BJ (cell line): ENCODE results near the gene CCDC186. TPM values are rescaled to one million over a fixed set of nuclear protein-coding genes. Genes with fewer than 3 reads are reported as not detected.

Experiments
- CTCF ChIA-PET: fragments of 350-600 bp; formaldehyde crosslinking; extraction: SDS; loops from one replicate; lab custom pipeline; 2021; ENCODE audit warnings: antibody characterized with exemption, inconsistent platforms; lab: Yijun Ruan, JAX
- POLR2A ChIA-PET: fragments of 300-600 bp; sonication (Branson Sonifier 250); formaldehyde crosslinking; extraction: SDS; loops from one replicate; lab custom pipeline; 2021; ENCODE audit warnings: antibody characterized with exemption; lab: Charles Lee
- DNase-seq: peaks from one replicate; pipeline ENCODE4 v3.0.0-alpha.2; 2011; ENCODE audit warnings: low read depth
- H3K27me3 ChIP-seq: 2 replicates; pipeline ENCODE4 v1.6.0; 2011; ENCODE audit warnings: low read length; ENCODE audit not compliant: control insufficient read depth, insufficient read depth
- H3K36me3 ChIP-seq: 2 replicates; pipeline ENCODE4 v1.5.1; 2011; ENCODE audit warnings: low read length; ENCODE audit not compliant: control insufficient read depth, insufficient read depth
- H3K4me3 ChIP-seq: 2 replicates; pipeline ENCODE4 v1.5.1; 2011; ENCODE audit warnings: low read depth, mild to moderate bottlenecking, control low read depth, low read length
- polyA plus RNA-seq: library from polyadenylated mRNA; depleted of rRNA; stranded (reverse); fragments of >200 nt; gene quantifications from 2 replicates; pipeline ENCODE4 v1.2.3, GENCODE V29; 2011
- TF ChIP-seq, protein P1 (sequence below): IDR thresholded peaks from 2 replicates; pipeline ENCODE4 v1.5.1; 2011; ENCODE audit warnings: low read depth, mild to moderate bottlenecking, control low read depth, inconsistent platforms, low read length, moderate library complexity; ENCODE audit not compliant: insufficient read depth

The CCDC186 gene
- polyA plus RNA-seq, 1 experiment: 2.2 TPM

DNA sequence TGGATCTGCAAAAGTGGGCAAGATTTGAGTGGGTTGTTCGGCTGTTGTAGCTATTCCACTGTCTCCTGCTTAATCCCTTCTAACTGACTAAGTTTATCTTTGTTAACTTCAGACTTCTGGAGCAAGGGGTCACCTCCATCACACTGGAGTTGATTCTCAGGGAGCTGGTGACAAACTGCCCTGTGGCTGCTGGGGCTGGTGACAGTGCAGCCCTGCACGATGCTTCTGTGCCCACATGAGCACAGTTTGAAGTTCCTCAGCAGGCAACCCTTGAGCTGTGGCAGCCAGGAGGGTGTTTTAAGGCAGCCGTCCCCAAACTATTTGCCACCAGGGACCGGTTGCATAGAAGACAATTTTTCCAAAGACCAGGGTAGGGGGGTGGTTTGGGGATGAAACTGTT lies 89.8 kb downstream of the CCDC186 start:
- CTCF ChIA-PET: no interaction called here
- no peak for DNase-seq
- POLR2A ChIA-PET: interaction anchor here (0.6 kb wide), 1 partner anchor 14 kb away, joined by 3 read pairs; no protein-coding TSS in a partner anchor

DNA sequence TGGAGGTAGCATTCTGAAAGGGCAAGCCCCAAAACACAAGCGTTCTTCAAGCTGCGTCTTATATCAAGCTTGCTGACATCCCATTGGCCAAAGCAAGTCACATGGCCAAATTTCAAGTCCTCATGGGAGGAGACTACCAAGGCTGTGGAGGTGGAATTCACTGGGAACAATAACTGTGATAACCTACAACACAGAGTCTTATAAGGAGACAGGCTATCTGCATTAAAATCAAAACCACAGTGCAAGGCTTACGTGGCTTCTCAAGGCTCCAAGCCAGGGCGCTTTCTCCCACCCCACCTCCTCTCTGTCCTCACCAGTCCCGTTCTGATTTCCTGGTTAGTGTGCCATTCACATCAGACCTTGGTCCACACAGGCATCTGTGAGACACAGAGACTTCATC lies 91.0 kb downstream of the CCDC186 start:
- DNase-seq: no peak
- TF ChIP-seq, protein P1, sequence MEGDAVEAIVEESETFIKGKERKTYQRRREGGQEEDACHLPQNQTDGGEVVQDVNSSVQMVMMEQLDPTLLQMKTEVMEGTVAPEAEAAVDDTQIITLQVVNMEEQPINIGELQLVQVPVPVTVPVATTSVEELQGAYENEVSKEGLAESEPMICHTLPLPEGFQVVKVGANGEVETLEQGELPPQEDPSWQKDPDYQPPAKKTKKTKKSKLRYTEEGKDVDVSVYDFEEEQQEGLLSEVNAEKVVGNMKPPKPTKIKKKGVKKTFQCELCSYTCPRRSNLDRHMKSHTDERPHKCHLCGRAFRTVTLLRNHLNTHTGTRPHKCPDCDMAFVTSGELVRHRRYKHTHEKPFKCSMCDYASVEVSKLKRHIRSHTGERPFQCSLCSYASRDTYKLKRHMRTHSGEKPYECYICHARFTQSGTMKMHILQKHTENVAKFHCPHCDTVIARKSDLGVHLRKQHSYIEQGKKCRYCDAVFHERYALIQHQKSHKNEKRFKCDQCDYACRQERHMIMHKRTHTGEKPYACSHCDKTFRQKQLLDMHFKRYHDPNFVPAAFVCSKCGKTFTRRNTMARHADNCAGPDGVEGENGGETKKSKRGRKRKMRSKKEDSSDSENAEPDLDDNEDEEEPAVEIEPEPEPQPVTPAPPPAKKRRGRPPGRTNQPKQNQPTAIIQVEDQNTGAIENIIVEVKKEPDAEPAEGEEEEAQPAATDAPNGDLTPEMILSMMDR: no peak
- Histone ChIP-seq H3K4me3 (no peak overlapping the region), H3K27me3 (no peaks in the 10 kb centered on the region; the same call in 1 of the 2 replicates), H3K36me3 (no peaks in the 10 kb centered on the region)
- POLR2A ChIA-PET: no interaction called here
- CTCF ChIA-PET: no interaction called here

More for the DNA sequence above, 89.8 kb downstream of the CCDC186 start:
- TF ChIP-seq, protein P1: no peak
- Histone ChIP-seq H3K36me3 (no peaks in the 10 kb centered on the region), H3K4me3 (no peak overlapping the region), H3K27me3 (no peaks in the 10 kb centered on the region; the same call in 1 of the 2 replicates)

DNA sequence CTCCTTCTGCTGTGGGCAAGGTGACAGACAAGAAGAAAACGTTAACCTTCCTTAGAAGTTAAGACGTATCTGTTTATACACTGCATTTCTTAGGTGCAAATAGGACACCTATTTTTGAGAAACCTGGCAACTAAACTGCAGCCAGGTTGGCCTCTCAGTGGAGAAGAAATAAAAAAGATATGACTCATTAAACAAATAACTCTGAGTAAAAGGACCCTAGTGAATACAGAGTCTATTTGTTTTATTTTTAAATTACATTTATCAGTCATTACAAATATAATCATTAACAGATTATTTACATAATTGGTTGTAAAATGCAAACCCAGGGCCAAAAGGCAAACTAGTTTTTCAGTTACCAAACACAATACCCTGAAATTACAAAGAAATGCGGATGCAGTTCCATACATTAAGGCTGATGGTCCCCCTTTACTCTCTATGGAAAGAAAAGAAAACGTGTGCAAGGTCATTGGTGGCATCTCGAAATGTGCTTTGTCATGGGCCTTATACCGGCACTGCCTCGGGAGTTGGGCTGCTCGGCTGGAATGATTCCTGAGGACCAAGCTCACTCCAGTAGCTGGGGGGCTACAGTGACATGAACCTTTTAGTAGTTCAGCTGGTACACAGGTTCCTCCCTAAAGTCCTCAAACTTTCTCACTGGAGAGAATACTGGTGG lies 92.0 kb downstream of the CCDC186 start:
- Histone ChIP-seq H3K4me3 (no peak overlapping the region), H3K27me3 (no peaks in the 10 kb centered on the region; the same call in 1 of the 2 replicates), H3K36me3 (no peaks in the 10 kb centered on the region)
- CTCF ChIA-PET: no interaction called here
- TF ChIP-seq, protein P1: no peak
- DNase-seq: no peak
- POLR2A ChIA-PET: no interaction called here

DNA sequence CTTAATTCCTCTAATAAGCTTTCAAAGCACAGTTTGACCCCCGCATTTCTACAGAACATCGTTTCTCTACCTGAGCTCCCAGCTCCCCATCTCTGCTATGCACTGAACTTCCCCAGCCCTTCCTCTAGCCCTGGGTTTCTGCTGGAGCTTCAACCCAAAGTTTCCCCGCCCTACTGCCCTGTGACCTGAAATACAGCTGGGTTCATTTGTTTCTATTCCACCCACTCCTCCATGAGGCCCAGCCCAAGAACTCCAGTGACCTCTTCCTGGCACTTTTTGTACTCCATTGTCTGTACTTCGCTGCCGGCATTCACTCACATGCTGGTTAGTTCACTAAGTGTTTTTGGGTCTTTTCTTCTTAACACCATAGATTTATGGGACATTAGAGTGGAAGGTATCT lies 94.6 kb downstream of the CCDC186 start:
- TF ChIP-seq, protein P1: no peak
- DNase-seq: no peak
- ChIA-PET POLR2A (no interaction called here), CTCF (no interaction called here)
- H3K4me3 ChIP-seq: no peak overlapping the region
- peaks cover 1% of the 10 kb centered on the region; the same call in 1 of the 2 replicates for H3K27me3 ChIP-seq
- H3K36me3 ChIP-seq: no peaks in the 10 kb centered on the region

- CTCF ChIA-PET: no interaction called here
- H3K27me3 ChIP-seq: peaks cover 1% of the 10 kb centered on the region; the same call in 1 of the 2 replicates
- H3K36me3 ChIP-seq: no peaks in the 10 kb centered on the region
- TF ChIP-seq, protein P1: no peak
- POLR2A ChIA-PET: no interaction called here
- H3K4me3 ChIP-seq: no peak overlapping the region
- no peak for DNase-seq
These were observed 95.7 kb downstream of the CCDC186 start for GRCh38 chr10:114078346-114078745.
